Mucosa of descending colon (tissue), 3 donors: Measurements from ENCODE around the gene MYO3A. TPM values are rescaled to one million over a fixed set of nuclear protein-coding genes. Genes with fewer than 3 reads are reported as not detected.
"Not testable (repeated sequence)": the region's sequence is repeated elsewhere in the genome, so short reads cannot be mapped to it uniquely, and the experiment has no call there.

Experiments used
- ATAC-seq: fragments of 200-7000 bp; cut with Tn5 transposase; one replicate; pipeline ENCODE4 v1.9.1; 2020; ENCODE audit warnings: mild to moderate bottlenecking, moderate library complexity
- DNase-seq, 3 donors: peaks; one replicate each; pipeline ENCODE4 v3.0.0-alpha.2; 2020
- H3K36me3 ChIP-seq: fragments of 200-600 bp; one replicate; pipeline ENCODE4 v1.8.0; 2021; ENCODE audit warnings: low read depth, mild to moderate bottlenecking
- H3K4me1 ChIP-seq: fragments of 200-600 bp; one replicate; pipeline ENCODE4 v1.8.0; 2021; ENCODE audit warnings: low read depth, mild to moderate bottlenecking
- H3K4me3 ChIP-seq: fragments of 200-600 bp; one replicate; pipeline ENCODE4 v1.8.0; 2021; ENCODE audit warnings: mild to moderate bottlenecking
- H3K9me3 ChIP-seq: fragments of 200-600 bp; one replicate; pipeline ENCODE4 v1.8.0; 2021; ENCODE audit warnings: mild to moderate bottlenecking
- CTCF ChIP-seq: fragments of 200-600 bp; IDR thresholded peaks from one replicate; pipeline ENCODE4 v1.8.0; 2022; ENCODE audit warnings: antibody characterized with exemption, mild to moderate bottlenecking
- intact Hi-C, 2 donors: fragments of 100-400 bp; cut with DNase I in 1 of 2; cut with micrococcal nuclease in 1 of 2; formaldehyde crosslinking; loops; one replicate each; pipeline versions ENCODE4 v1.11.0 to v1.11.1; 2022; cut with DNase I, micrococcal nuclease
- total RNA-seq, 3 donors: library from RNA; stranded (reverse); fragmentation: NEBNext Ultra II Directional in 2 of 3; extraction: Animal tissue kit (Norgen Biotek cat#: 25700) in 2 of 3; gene quantifications; one replicate each; pipeline versions ENCODE4 v1.2.1 to v1.2.4, GENCODE V29; 2021 to 2023
- donor health status: DM: no; HTN: no; CAD: no; lungs with moderate emphysema.
- donor health status: DM: no; HTN: no; CAD: no.
- donor health status: DM: no; HTN: yes; CAD: no.

The MYO3A gene
- total RNA-seq, 3 donors from 2014 or later, result 0.12 to 0.29 (median 0.25) TPM

DNA sequence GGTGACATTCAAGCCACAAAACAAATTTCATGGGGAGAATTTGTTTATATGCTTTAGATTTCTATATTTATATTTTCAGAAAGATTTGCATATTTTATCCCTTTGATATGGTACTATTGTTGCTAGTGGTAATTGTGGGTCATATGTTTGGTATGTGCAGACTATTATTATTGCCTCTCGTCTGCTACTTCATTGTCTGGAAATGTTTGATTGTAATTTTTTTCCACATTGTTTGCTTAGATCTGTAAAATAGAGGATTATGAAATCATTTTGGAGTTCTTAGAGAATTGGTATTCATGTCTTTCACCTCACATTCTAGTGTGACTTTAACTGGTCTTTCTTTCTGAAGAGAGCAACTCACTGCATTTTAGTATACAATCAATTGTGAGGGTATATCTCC, 44.7 kb downstream of the MYO3A start:
- H3K4me1 ChIP-seq, result no peaks in the 10 kb centered on the region
- intact Hi-C loops, result no loop called here
- H3K36me3 ChIP-seq, result no peaks in the 10 kb centered on the region
- ATAC-seq (no peak), DNase-seq (no peak)
- no peaks in the 10 kb centered on the region for H3K9me3 ChIP-seq
- no peak overlapping the region for H3K4me3 ChIP-seq
- no peak for TF ChIP-seq CTCF

DNA sequence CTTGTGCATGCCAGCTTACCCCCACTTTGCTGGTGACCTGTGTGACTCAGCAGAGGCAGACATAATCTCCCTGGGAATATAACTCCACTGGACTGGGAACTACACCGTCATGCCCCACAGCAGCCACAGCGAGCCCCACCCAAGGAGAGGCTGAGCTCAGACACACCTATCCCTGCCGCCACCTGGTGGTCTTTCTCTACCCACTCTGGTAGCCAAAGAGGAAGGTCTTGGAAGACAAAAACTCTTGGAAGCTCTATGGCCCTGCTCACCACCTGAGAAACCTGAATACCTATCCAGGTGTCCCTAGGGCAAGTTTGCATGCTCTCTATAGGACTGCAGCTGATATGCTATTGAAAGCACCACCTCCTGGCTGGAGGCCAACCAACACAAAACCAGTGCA, 48.1 kb downstream of the MYO3A start:
- intact Hi-C loops, result no loop called here
- Histone ChIP-seq H3K4me1 (no peaks in the 10 kb centered on the region), H3K4me3 (no peak overlapping the region), H3K9me3 (no peaks in the 10 kb centered on the region), H3K36me3 (no peaks in the 10 kb centered on the region)
- TF ChIP-seq CTCF, result no peak
- ATAC-seq (no peak), DNase-seq (no peak)

- no peak for TF ChIP-seq CTCF
- Histone ChIP-seq H3K4me1 (no peaks in the 10 kb centered on the region), H3K4me3 (no peak overlapping the region), H3K36me3 (no peaks in the 10 kb centered on the region), H3K9me3 (no peaks in the 10 kb centered on the region)
- intact Hi-C loops, result no loop called here
- ATAC-seq (no peak), DNase-seq (no peak)
Measured at GRCh38 chr10:25988583-25988982, 54.6 kb downstream of the MYO3A start.

DNA sequence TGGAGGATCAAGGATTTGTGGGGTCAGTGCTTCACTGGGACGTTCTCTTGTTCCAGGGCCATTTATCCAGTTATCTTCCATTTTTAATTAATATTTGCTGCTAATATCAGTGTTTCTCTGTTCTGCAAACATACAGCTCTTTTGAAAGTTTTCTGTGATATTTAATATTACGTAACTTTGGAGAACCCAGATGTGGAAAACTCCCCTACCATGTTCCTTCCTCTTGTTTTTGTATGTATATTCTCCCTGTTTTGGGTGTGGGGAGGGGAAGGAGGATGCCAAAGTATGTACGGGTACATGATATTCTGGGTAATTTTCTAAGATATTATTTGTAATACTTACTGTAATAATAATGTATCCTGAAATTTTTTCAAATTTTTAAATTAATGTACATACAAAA, 55.9 kb downstream of the MYO3A start:
- TF ChIP-seq CTCF, result no peak
- ATAC-seq (no peak), DNase-seq (no peak)
- no peaks in the 10 kb centered on the region for H3K36me3 ChIP-seq
- H3K4me1 ChIP-seq, result no peaks in the 10 kb centered on the region
- intact Hi-C loops, result no loop called here
- no peak overlapping the region for H3K4me3 ChIP-seq
- no peaks in the 10 kb centered on the region for H3K9me3 ChIP-seq

GRCh38 chr10:25999295-25999981, 65.4 kb downstream of the MYO3A start:
- Histone ChIP-seq H3K9me3 (no peaks in the 10 kb centered on the region), H3K4me3 (no peak overlapping the region), H3K36me3 (no peaks in the 10 kb centered on the region), H3K4me1 (no peaks in the 10 kb centered on the region)
- DNase-seq (no peak), ATAC-seq (no peak)
- intact Hi-C loops, result no loop called here
- TF ChIP-seq CTCF, result no peak

DNA sequence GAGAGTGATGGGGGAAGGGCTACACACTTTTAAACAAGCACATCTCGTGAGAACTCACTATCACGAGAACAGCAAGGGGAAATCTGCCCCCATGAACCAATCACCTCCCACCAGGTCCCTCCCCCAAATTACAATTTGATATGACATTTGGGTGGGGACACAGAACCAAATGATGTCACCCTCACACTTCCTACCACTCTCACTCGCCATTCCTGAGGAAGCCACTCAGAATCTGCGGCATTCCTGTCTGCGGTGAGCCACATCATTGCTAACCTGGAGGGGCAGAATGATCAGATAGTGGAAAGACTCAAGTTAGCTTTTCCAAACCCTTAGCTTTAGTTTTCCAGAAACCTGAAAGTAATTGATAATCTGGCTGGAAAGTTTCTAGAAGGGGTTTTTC, 66.9 kb downstream of the MYO3A start:
- intact Hi-C loops, result no loop called here
- TF ChIP-seq CTCF, result no peak
- ATAC-seq, result no peak
- Histone ChIP-seq H3K4me3 (no peak overlapping the region), H3K9me3 (no peaks in the 10 kb centered on the region), H3K4me1 (no peaks in the 10 kb centered on the region), H3K36me3 (no peaks in the 10 kb centered on the region)
- no peak for DNase-seq

- intact Hi-C loops, H3K4me1 ChIP-seq, H3K9me3 ChIP-seq, DNase-seq, H3K4me3 ChIP-seq, H3K36me3 ChIP-seq, ATAC-seq: not testable (repeated sequence)
Measured at GRCh38 chr10:26002466-26002865, 68.4 kb downstream of the MYO3A start.
